ENCODE data around the gene EPB41L3.

Gene EPB41L3

DNA sequence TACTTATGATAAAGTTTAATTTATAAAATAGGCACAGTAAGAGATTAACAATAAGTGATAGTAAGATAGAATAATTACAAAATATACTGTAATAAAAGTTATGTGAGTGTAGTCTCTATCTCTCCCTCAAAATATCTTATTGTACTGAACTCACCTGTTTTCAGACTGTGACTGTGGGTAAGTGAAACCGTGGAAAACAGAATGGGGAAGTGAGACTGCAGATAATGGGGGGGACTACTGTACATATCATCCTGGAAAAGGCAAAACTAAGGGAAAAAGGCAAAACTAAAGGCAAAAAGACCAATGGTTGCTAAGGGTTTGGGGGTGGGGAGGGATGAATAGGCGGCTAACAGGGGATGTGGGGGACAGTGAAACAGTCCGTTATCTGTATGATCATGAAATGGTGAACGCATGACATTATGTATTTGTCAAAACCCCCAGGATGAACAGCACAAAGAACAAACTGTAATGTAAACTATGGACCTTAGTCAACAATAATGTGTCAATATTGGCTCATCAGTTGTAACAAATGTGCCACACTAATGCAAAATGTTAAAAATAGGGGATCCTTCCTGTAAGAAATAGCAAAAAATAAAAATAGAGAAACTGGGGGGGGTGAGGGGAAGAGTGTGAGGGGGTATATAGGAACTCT, 93.8 kb downstream of the EPB41L3 start:
- DNase-seq = no peak

DNA sequence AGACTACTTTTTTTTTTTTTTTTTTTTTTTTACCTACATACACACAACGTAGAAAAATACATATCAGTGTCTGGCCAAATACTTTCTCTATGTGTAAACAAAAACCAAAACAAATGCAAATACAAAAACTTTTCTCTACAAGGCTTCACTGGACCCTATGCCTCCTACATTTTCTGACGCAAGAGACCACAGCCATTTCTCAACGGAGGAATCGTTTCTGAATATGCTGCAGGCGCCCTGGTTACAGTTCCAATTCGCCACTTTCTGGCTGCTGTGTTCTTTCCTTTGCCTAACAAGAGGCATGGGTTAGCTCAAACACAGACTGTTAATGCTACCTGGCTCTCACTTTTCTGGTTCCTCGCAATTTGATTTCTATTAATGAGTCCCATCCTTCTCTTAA, 96.4 kb downstream of the EPB41L3 start:
- no peak for DNase-seq

DNA sequence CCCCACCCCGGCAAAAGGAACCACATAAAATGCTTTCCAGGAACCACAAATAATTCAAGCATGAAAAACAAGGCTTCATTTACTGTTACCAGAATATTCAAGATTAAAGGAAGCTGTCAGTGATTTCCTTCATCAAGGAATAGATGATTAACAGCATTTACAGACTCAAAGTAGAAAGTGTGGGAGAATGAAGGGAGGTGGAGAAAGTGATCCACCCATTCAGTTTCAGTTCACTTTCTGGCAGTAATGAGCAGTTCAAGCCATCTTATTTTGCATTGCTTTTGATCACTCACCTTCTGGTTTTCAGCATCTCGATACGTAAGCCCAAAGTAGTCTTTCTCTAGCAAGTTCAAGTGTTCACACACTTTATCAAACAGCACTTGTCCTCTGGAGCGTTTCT, 99.0 kb downstream of the EPB41L3 start:
- DNase-seq = no peak

DNA sequence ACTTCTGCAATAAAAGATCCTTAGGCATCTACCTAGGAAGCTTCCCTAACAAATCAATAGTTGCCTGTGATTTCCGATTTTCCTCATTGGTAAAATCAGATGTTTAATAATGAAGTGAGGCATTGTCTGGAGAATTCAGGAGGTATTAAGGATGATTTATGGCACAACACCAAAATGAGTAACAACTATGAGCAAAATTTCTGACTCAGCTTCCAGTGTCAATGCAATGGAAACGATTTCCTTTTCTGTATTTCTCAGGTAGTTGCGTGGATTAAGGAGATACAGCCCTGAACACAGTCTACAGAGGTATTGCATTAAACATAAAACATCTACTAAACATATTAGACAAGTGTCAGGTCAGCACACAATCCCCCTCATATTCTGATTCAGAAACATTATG, 99.5 kb downstream of the EPB41L3 start:
- no peak for DNase-seq

DNA sequence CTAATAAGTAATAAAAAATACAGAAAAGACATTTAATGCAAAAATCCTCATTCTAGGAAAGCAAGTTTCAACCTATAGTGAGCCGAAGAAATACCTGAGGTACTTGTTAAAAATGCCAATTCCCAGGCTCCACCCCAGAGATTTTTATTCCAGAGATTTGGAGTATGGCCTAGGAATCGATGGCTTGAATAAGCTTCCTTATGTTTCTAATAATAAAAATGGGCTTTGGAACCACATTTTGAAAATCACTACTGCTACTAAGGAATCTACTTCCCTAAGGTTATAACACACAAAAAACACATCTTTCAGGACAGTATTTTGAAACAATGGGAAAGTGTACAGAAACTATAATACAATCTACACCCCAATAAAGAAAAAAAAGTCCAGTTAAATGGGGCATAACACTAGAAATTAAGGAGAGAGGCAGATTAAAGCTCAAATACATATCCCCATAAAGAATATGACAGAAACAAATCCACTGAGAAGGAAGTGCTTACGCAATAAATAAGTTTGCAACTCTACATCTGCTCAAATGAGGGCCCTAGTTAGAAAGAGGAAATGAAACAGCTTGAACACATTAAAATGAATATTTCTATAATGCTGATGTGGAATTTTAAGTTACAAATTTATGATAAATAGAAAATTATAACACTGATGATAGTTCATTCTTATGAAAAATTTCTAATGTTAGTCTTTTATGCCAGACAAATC, 103.7 kb downstream of the EPB41L3 start:
- DNase-seq = no peak

DNA sequence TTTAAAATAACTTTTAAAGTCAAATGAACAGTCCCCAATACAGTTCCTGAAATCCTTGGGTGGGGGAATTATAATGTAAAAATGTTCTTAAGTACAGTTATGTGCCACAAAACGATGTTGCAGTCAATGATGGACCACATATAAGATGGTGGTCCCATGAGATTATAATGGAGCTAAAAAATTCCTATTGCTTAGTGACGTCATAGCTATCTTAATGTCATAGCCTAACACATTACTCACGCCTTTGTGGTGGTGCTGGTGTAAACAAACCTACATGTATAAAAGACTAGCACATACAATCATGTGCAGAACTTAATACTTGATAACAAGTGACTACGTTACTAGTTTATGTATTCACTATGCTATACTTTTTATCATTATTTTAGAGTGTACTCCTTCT, 109.4 kb downstream of the EPB41L3 start:
- DNase-seq = no peak

DNA sequence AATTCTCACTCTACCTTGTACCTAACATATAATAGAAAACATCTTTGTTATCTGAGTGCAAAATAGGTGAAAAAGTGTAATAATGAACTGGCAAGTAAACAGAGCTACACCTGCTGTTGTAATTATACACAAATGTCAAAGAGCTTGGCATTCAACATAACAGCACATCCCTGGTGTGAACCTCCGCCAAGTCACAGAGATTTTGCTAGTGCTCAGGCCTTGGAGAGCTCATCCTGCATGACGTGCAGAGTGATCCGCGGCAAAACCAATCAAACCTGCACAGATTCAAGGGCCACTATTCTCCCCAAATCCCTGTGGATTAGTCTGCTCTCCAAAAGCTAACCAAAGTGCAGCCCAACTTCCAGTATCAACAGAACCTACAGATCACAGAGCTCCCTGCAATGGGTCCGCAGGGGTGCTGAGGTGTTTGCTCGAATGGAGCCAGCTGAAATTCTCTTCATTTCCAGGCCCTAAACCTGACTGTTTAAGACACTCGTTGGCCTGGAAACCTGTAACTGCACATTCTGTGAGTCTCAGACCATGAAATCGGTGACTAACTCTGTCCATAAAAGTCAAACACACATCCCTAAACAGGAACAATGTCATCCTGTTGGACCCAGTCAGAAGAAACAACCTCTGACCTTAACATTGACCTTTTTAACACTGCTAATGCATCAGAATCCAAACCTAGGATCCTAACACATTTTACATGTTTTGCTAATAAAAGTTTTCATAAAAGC, 111.8 kb downstream of the EPB41L3 start:
- peak; percentile 18 for DNase-seq

DNA sequence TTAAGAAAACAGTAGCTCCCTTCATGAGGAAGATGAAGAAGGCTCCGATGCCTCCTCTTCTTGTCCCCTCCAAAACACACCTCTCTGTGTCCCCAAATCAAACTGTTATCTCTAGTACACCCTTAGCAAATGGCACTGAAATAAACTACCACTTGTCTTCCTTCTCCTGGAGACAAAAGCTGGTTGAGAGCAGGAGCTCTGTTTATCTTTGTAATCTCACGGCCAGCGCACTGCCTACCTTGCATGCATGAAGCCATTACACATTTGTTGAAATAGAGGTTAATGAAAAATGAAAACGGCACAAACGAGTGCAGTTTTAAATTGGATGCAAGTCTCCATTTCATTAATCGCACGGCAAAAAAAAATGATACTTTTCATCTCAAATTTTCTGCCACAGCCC, 113.7 kb downstream of the EPB41L3 start:
- DNase-seq = no peak

DNA sequence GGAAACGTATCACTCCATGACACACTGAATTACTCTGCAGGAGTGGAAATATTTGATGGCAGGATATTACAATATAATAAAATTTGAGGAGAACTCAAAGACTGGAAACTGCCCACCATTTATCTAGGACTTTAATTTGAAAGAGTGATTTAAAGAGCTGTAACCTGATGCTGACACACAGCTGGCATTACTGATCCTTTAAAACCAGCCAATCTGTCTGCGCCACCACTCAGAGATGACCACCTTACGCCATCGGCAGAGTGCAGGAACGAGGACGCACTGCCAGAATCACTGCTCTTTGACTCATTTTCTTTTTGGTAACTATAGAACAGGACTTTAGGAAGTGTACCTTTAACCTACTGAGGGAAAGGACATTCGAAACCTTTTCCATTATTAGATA, 114.1 kb downstream of the EPB41L3 start:
- DNase-seq = peak; percentile 5

DNA sequence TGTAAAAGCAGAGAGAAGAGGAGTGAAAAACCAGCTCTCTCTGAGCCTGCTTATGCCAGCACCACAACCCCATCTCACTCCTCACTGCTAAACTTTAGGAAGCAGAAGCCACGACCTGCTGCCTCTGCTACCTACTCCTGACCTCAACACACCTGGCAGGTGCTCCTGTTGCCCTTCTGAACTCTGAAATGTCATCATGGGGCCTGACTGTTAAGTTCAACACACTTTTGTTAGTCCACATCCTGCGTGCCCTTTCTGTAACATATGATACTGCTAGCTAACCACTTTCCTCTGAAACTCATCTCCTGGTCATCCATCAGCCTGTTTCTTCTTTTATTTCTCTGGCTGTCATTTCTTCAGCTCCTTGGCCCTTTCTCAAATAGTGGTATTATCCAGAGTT, 118.1 kb downstream of the EPB41L3 start:
- no peak for DNase-seq

DNA sequence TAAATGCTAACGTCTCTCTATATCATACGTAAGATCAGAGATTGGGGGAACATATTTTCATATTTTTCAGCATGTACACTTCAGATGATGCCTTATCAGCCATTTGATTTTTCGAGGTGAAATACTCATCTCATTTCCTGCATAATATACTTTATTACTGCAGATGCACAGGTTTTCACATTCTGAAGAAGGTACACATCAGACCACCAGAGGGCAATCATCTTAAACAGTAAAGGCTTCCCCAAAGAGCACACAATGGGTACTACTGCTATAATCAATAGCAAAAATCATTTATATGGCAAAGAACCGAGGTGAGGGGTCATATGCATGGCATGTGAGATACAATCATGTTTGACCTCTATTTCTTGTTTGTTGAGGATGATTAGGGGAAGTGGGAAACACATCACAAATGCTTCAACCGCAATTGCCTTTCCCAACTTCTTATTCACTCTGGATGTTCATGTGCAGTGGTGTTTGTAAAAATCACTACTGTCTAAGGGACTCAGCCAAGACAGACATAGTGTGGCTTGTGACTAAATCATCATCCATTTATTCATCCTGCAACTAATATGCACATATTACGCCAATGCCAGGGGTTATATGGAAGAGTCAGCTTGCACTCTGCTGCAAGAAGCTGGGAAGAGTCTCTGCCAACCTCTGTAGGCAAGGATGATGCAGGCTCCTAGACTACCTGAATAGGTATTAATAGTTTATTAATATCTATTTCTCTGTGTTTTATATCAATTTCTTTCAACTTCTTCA, 118.7 kb downstream of the EPB41L3 start:
- peak; percentile 40 for DNase-seq

DNA sequence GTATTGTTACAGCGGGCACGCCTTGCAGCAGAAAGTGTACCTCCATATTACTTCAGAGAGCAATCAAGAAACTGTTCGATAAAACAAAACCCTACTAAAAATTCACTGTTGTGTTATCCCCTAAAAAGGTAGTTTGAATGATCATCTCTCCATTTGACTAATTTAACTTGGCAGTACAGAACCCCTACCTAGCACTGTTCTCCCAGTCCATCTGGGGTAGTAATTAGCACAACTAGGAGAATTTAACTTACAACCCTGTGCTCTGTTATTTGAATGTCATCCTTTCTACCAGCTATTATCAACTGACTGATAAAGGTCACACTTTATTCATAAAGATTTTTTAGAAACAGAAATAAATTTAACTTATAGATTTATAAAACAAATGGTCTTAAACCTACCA, 121.2 kb downstream of the EPB41L3 start:
- DNase-seq = no peak

DNA sequence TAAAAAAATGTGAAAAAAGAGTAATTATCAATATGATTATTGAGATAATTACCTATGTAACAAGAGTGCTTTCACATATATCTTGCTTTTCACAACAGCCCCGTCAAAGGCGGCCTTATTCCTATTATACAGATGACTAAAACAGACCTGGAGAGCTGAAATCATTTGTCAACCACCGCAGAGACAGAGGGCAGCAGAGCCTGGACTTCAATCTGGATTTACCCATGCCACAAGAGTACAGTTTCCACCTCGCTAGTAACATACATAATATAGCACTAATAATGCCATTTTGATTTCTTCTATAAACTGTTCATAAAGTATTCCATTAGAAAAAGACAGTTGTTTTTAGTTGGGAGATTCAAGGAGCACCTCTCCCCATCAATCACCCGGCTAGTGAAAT, 121.8 kb downstream of the EPB41L3 start:
- DNase-seq = no peak

DNA sequence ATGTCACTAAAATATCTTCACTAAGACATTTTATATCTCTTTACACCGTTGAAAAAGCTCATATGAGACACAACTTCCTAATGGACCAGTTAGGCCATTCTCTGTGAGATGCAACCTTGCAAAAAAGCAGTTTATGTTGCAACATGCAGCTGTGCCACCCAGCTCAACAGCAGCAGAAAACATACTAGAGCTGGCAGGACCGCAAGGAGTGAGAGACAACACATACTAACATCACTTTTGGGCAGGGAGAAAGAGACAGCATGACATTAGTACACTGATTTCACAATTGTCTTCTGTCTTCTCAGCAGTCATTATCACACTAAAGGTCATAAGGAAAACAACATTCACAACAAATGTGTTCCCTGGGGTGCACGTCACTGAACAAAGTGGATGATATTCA, 122.9 kb downstream of the EPB41L3 start:
- no peak for DNase-seq

DNA sequence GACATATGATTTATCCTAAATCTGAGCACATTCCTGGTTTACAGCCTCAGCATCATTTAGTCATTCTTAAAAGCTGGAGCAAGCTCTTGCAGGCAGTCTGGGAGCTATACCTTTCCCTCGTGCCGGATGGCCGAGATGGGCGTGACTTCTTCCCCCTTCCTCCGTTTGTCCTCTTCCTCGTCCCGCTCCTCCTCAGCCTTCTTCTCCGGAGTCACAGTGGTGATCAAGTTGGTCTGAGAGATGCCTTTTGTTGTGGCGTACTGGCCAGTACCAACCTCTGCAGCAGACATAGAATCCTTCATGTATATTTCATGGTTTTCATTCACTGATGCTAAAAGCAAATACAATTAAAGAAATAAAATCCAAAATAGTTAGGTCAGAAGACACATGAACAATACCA, 124.2 kb downstream of the EPB41L3 start:
- no peak for DNase-seq

DNA sequence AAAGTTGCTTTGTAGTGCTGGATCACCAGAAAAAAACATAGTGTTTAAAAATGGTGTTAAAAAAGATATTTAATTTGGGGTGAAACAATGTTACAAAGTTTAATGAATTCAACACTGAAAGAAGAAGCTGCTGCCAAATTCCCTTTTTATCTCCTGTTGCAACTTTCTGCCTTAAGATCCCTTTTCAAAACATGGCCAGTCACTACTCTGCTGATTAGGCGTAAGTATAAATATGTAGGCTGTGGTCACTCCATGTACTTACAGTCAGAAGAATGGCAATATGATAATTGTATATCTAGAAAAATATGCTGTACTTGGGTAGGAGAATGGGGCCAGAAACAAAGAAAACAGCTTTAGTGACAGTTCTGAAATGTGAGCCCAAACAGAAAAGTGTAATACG, 124.8 kb downstream of the EPB41L3 start:
- DNase-seq = no peak

DNA sequence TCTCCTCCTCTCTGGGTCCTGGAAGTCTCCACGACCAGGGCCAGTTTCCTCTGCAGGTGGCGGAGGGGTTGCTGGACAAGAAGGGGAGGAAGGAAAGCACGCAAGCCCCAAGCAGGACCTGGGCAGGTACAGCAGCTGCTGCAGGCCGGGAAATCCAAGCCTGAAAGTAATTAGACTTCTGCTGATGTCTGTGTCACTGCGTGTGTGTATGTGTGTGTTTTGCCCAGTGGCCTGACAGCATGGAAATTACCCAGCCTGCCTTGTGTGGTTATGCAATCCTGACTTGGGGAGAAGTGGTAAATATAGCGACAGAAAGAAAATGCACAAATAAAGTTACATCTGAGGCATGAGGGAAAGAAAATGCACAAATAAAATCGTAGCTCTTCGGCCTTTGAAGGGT, 126.5 kb downstream of the EPB41L3 start:
- DNase-seq = no peak

DNA sequence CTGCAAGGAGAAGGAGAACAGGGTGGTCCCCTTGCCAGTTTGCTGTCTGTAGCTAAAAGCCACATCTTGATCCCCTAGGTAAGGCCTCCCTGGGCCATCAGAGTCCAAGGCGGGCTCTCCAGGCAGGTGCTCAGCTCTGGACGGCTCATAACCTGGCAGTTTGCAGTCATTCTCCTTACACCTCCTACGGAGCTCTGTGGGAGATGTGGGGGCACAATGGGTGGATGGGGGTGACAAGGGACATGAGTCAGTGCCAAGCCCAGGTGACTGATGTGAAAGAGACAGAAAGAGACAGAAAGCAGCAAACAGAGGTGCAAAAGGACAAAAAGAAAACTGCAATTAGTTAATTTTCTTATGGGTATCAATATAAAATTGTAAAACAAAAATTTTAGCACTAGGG, 127.7 kb downstream of the EPB41L3 start:
- DNase-seq = no peak

DNA sequence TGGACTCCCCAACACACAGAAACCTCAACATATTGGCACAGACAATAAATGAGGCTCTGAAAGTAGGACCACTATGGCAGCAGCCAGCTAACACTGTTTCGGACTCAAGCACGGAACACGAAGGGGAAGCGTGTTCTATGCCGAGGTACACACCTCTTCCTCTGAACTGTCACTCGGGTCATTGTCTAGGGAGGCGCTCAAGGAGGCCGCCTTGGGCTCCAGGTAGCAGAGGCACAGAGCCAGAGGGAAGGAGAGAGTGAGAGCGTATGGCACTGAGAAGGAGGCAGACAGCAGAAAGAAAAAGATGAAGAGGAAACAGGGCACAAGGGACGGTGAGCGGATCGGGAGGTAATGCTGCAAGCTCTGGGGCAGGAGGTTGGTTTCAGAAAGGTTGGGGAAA, 128.1 kb downstream of the EPB41L3 start:
- DNase-seq = no peak

DNA sequence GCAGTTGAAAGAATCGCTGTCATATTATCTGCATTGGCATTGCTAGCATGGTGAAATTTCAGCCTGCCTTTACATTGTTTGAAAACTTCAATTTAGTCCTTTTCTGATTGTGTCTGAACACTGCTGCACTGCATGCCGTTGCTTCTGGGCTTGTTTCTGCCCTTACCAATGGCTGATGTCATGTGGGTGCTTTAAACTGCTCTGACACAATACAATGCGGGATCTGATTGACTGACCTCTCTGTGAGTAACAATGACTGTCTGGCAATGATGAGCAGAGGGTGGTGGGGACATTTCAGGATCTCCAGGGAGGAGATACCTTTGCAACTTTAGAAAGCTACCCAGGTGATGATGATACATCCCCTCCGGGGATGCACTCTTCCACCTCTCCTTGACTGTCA, 128.8 kb downstream of the EPB41L3 start:
- DNase-seq = no peak

DNA sequence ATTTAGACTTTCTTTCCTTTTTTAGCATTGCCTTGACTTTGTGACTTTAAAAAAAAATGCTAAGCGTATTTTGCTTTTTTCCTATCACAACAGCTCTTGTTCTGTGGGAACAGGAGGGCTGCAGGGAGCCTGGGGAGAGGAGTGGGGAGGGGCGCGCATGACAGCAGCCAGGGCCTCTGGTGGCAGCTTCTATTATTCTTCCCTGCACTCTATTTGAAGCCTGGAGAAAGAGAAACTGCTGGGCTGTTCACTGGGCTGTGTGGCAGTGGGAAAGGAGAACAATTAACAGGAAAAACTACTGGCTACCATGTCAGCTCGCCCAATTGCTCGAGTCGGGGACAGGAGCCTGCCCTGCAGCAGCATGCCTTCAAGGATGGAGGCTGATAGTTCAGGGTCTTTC, 129.3 kb downstream of the EPB41L3 start:
- no peak for DNase-seq

DNA sequence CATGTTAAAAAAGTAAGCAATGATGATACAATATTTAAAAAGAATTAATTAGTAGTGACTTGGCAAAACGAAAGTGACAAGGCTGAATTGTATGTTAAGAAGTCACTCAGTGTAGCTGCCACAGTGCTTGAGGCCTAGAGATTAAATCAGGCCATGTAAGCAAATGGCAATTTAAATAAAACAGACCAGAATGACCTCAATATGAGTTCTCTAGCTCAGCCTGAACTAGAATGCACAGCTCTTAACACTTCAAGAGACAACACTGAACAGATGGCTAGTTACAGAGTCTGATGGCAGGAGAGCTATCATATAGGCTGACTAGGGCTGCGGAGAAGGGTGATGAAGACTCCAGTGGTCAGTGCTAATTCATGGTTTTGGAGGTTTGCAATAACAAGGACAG, 130.3 kb downstream of the EPB41L3 start:
- no peak for DNase-seq

DNA sequence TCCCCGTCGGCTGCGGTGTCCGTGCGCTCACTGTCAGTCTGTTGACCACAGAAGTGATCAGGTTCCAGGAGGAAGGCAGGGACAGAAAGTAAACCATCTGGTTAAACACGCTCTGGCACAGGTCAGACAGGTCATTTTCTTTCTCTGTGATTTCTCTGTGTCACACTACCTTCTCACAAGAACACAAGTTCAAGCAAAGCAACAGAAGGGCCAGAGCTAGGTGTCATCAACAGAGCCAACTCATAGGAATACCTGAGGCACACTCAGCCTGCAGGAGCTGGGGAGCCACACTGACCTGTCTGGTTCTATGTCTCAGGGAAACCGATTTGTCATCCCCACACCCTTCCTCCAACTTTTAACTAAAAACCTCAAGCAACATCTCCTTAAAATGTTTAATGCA, 133.2 kb downstream of the EPB41L3 start:
- no peak for DNase-seq

DNA sequence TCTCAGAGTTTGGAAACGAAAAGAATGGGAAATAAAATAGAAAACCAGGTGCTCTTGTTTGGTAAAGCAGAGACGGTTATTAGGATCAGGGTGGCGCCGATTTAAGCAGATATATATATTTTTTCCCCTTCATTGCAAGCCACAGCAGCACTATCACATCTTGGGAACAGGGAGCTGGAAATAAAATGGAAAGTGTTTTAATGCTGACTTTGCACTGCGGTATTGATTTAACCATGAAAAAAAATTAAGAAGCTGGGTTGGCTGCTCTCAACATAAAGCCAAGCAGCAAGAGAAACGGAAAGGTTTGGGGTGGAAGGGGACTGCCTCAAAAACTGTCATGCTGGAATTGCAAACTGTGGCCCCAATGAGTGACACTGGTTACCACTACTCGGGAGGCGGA, 145.5 kb downstream of the EPB41L3 start:
- no peak for DNase-seq
